Ishikawa (cell line): ENCODE results near the gene MUC4.

Source experiments
- CEBPB ChIP-seq: IDR thresholded peaks from 2 replicates; pipeline ENCODE4 v1.6.1; 2012
- CREB1 ChIP-seq: IDR thresholded peaks from 2 replicates; pipeline ENCODE4 v1.6.1; 2012; ENCODE audit warnings: low read depth
- EGR1 ChIP-seq: IDR thresholded peaks from 2 replicates; pipeline ENCODE4 v1.6.1; 2012
- EP300 ChIP-seq: IDR thresholded peaks from 2 replicates; pipeline ENCODE4 v1.6.1; 2012; ENCODE audit warnings: borderline replicate concordance
- FOXM1 ChIP-seq: IDR thresholded peaks from 2 replicates; pipeline ENCODE4 v1.6.1; 2012; ENCODE audit warnings: low read depth, borderline replicate concordance
- MAX ChIP-seq: IDR thresholded peaks from 2 replicates; pipeline ENCODE4 v1.6.1; 2012
- NFIC ChIP-seq: IDR thresholded peaks from 2 replicates; pipeline ENCODE4 v1.6.1; 2012
- RAD21 ChIP-seq: IDR thresholded peaks from 2 replicates; pipeline ENCODE4 v1.6.1; 2012; ENCODE audit warnings: low read depth
- REST ChIP-seq: IDR thresholded peaks from 2 replicates; pipeline ENCODE4 v1.6.1; 2012; ENCODE audit warnings: low read depth, mild to moderate bottlenecking
- TAF1 ChIP-seq: IDR thresholded peaks from 2 replicates; pipeline ENCODE4 v1.6.1; 2012; ENCODE audit warnings: low read depth, mild to moderate bottlenecking
- TCF12 ChIP-seq: IDR thresholded peaks from 2 replicates; pipeline ENCODE4 v1.6.1; 2012; ENCODE audit warnings: low read depth
- TEAD4 ChIP-seq: IDR thresholded peaks from 2 replicates; pipeline ENCODE4 v1.6.1; 2012
- USF1 ChIP-seq: IDR thresholded peaks from 2 replicates; pipeline ENCODE4 v1.6.1; 2012
- YY1 ChIP-seq: IDR thresholded peaks from 2 replicates; pipeline ENCODE4 v1.6.1; 2012; ENCODE audit warnings: low read depth
- ZBTB7A ChIP-seq: IDR thresholded peaks from 2 replicates; pipeline ENCODE4 v1.6.1; 2012; ENCODE audit warnings: low read depth

MUC4 gene

GRCh38 chr3:195820901-195821300 is 9.2 kb upstream of the MUC4 start:
- TF ChIP-seq USF1 = no peak
- TF ChIP-seq CEBPB = no peak

GRCh38 chr3:195820186-195820585 is 8.5 kb upstream of the MUC4 start:
- TF ChIP-seq TAF1 (no peak), EP300 (no peak), TEAD4 (no peak), ZBTB7A (no peak)

- TF ChIP-seq TEAD4 (no peak), TAF1 (no peak), EGR1 (no peak), RAD21 (no peak), NFIC (no peak), ZBTB7A (no peak), MAX (no peak), YY1 (no peak), EP300 (no peak), REST (no peak), TCF12 (no peak), FOXM1 (no peak), CEBPB (no peak), CREB1 (no peak), USF1 (no peak)
These were observed 6.6 kb upstream of the MUC4 start for GRCh38 chr3:195818301-195818700.

- TF ChIP-seq RAD21 = no peak
- TF ChIP-seq MAX = no peak
- no peak for TF ChIP-seq TAF1
- no peak for TF ChIP-seq EGR1
- no peak for TF ChIP-seq TCF12
- TF ChIP-seq CEBPB = no peak
- no peak for TF ChIP-seq TEAD4
- no peak for TF ChIP-seq USF1
- TF ChIP-seq REST = no peak
- no peak for TF ChIP-seq FOXM1
- TF ChIP-seq YY1 = no peak
- no peak for TF ChIP-seq NFIC
- TF ChIP-seq EP300 = no peak
- no peak for TF ChIP-seq ZBTB7A
- no peak for TF ChIP-seq CREB1
These were observed 5.9 kb upstream of the MUC4 start for GRCh38 chr3:195817578-195818135.

GRCh38 chr3:195815169-195815771 is 3.5 kb upstream of the MUC4 start:
- peak; percentile 57; the same call in 1 of the 2 replicates for TF ChIP-seq ZBTB7A
- TF ChIP-seq REST = peak; percentile 69
- TF ChIP-seq TEAD4 = 0 out of 2 replicates have a peak, but pooled peaks have one; percentile 34
- no peak for TF ChIP-seq NFIC
- TF ChIP-seq USF1 = no peak
- peak; percentile 66; the same call in 1 of the 2 replicates for TF ChIP-seq TCF12
